IMR-90 (cell line): ENCODE results near the gene PKIG. TPM values are rescaled to one million over a fixed set of nuclear protein-coding genes. Genes with fewer than 3 reads are reported as not detected.

Source experiments
- ATAC-seq: fragments of 200-7000 bp; cut with Tn5 transposase; 2 replicates; pipeline ENCODE4 v1.9.1; 2020; ENCODE audit warnings: low read depth, mild to moderate bottlenecking, moderate library complexity
- BruUV-seq: library from RNA; stranded (reverse); fragments of 400-500 nt; replicated peaks from 2 replicates; lab custom pipeline; 2021; lab: Mats Ljungman, UMichigan
- CTCF ChIA-PET: fragments of 300-600 bp; formaldehyde crosslinking; extraction: SDS; loops from one replicate; lab custom pipeline; 2021; ENCODE audit warnings: antibody characterized with exemption; lab: Yijun Ruan, JAX
- POLR2A ChIA-PET: fragments of 300-600 bp; sonication (Branson Sonifier 250); formaldehyde crosslinking; loops from one replicate; lab custom pipeline; 2022; ENCODE audit warnings: antibody characterized with exemption; ENCODE audit not compliant: unreplicated experiment; lab: Charles Lee
- DNase-seq: peaks from one replicate; pipeline ENCODE4 v3.0.0; 2013
- H2AFZ ChIP-seq: replicated peaks from 2 replicates; pipeline ENCODE3; 2013; ENCODE audit warnings: low read length, mild to moderate bottlenecking; ENCODE audit not compliant: poor library complexity
- H2AK5ac ChIP-seq: 2 replicates; pipeline ENCODE4 v1.6.1; 2013; ENCODE audit warnings: low read depth, low read length, inconsistent platforms
- H2AK9ac ChIP-seq: replicated peaks from 2 replicates; pipeline ENCODE3; 2013; ENCODE audit warnings: mild to moderate bottlenecking, low read depth, low read length, moderate library complexity; ENCODE audit not compliant: poor library complexity
- H2BK120ac ChIP-seq: 2 replicates; pipeline ENCODE4 v1.6.1; 2013; ENCODE audit warnings: low read depth, low read length, inconsistent platforms
- H2BK15ac ChIP-seq: 3 replicates; pipeline ENCODE4 v1.6.1; 2013; ENCODE audit warnings: low read depth, low read length, inconsistent platforms
- H2BK20ac ChIP-seq: 2 replicates; pipeline ENCODE4 v1.6.1; 2013; ENCODE audit warnings: low read depth, mild to moderate bottlenecking, inconsistent platforms, low read length, moderate library complexity
- H2BK5ac ChIP-seq: 2 replicates; pipeline ENCODE4 v1.6.1; 2013; ENCODE audit warnings: mild to moderate bottlenecking, low read depth, low read length, inconsistent platforms; ENCODE audit not compliant: poor library complexity, severe bottlenecking
- H3K14ac ChIP-seq: replicated peaks from 2 replicates; pipeline ENCODE4 v1.6.1; 2013; ENCODE audit warnings: low read depth, low read length, inconsistent platforms
- H3K18ac ChIP-seq: 2 replicates; pipeline ENCODE4 v1.6.1; 2013; ENCODE audit warnings: low read depth, low read length, control low read depth
- H3K23ac ChIP-seq: 2 replicates; pipeline ENCODE4 v1.6.1; 2013; ENCODE audit warnings: low read depth, low read length, inconsistent platforms
- H3K27ac ChIP-seq: 2 replicates; pipeline ENCODE4 v1.5.1; 2013; ENCODE audit warnings: mild to moderate bottlenecking, control low read depth, low read length; ENCODE audit not compliant: insufficient read depth
- H3K27me3 ChIP-seq: 2 replicates; pipeline ENCODE4 v1.6.1; 2013; ENCODE audit warnings: low read length; ENCODE audit not compliant: control insufficient read depth, insufficient read depth
- H3K36me3 ChIP-seq: 2 replicates; pipeline ENCODE4 v1.6.1; 2013; ENCODE audit warnings: low read length, mixed read lengths; ENCODE audit not compliant: control insufficient read depth, insufficient read depth
- H3K4ac ChIP-seq: 2 replicates; pipeline ENCODE4 v1.6.1; 2013; ENCODE audit warnings: low read depth, low read length, inconsistent platforms
- H3K4me1 ChIP-seq: 2 replicates; pipeline ENCODE4 v1.6.1; 2013; ENCODE audit warnings: low read length, mixed read lengths; ENCODE audit not compliant: control insufficient read depth, insufficient read depth
- H3K4me2 ChIP-seq: 2 replicates; pipeline ENCODE4 v1.6.1; 2013; ENCODE audit warnings: low read depth, mild to moderate bottlenecking, control low read depth, low read length, moderate library complexity
- H3K4me3 ChIP-seq: 2 replicates; pipeline ENCODE4 v1.5.1; 2013; ENCODE audit warnings: low read depth, mild to moderate bottlenecking, control low read depth, low read length, moderate library complexity; ENCODE audit not compliant: insufficient read depth
- H3K56ac ChIP-seq: 2 replicates; pipeline ENCODE4 v1.6.1; 2013; ENCODE audit warnings: low read length, inconsistent platforms; ENCODE audit not compliant: insufficient read depth; ENCODE audit errors: extremely low read depth
- H3K79me1 ChIP-seq, 2 experiments: 2 replicates each; pipeline ENCODE4 v1.6.1; 2013; ENCODE audit warnings: low read length in 2 of 2, inconsistent platforms in 1 of 2, low read depth in 1 of 2
- H3K9ac ChIP-seq: 2 replicates; pipeline ENCODE4 v1.6.1; 2013; ENCODE audit warnings: low read depth, low read length, control low read depth
- H3K9me1 ChIP-seq: 2 replicates; pipeline ENCODE4 v1.6.1; 2013; ENCODE audit warnings: low read length, inconsistent platforms; ENCODE audit not compliant: insufficient read depth
- H3K9me3 ChIP-seq: 2 replicates; pipeline ENCODE4 v1.6.1; 2013; ENCODE audit warnings: low read length; ENCODE audit not compliant: control insufficient read depth, insufficient read depth
- H4K20me1 ChIP-seq: 2 replicates; pipeline ENCODE4 v1.6.1; 2013; ENCODE audit warnings: low read length, inconsistent platforms; ENCODE audit not compliant: insufficient read depth
- H4K5ac ChIP-seq: 2 replicates; pipeline ENCODE4 v1.6.1; 2013; ENCODE audit warnings: mild to moderate bottlenecking, low read depth, low read length, control low read depth
- H4K8ac ChIP-seq, 2 experiments: 2 replicates each; pipeline ENCODE4 v1.6.1; 2013; ENCODE audit warnings: low read depth in 2 of 2, low read length in 2 of 2, control low read depth in 1 of 2, inconsistent platforms in 1 of 2
- H4K91ac ChIP-seq: 2 replicates; pipeline ENCODE4 v1.6.1; 2013; ENCODE audit warnings: low read depth, low read length, inconsistent platforms; ENCODE audit not compliant: insufficient read depth
- BHLHE40 ChIP-seq: fragments of 150-350 bp; IDR thresholded peaks from 2 replicates; pipeline ENCODE4 v1.6.1; 2016; ENCODE audit warnings: mild to moderate bottlenecking, low read depth, low read length
- CEBPB ChIP-seq: IDR thresholded peaks from 2 replicates; pipeline ENCODE4 v1.6.1; 2012; ENCODE audit warnings: low read depth, low read length, improper control_type of control experiment
- CHD1 ChIP-seq: IDR thresholded peaks from 2 replicates; pipeline ENCODE4 v1.6.1; 2012; ENCODE audit warnings: low read depth, low read length, improper control_type of control experiment
- FOS ChIP-seq: fragments of 150-350 bp; IDR thresholded peaks from 2 replicates; pipeline ENCODE4 v1.6.1; 2016; ENCODE audit warnings: low read depth, low read length
- MAFK ChIP-seq: IDR thresholded peaks from 2 replicates; pipeline ENCODE4 v1.6.1; 2012; ENCODE audit warnings: low read depth, low read length, improper control_type of control experiment
- MAZ ChIP-seq: IDR thresholded peaks from 2 replicates; pipeline ENCODE4 v1.6.1; 2012; ENCODE audit warnings: low read depth, mild to moderate bottlenecking, low read length, improper control_type of control experiment, moderate library complexity, borderline replicate concordance
- MXI1 ChIP-seq: IDR thresholded peaks from 2 replicates; pipeline ENCODE4 v1.6.1; 2012; ENCODE audit warnings: low read depth, mild to moderate bottlenecking, low read length, moderate library complexity, borderline replicate concordance
- NFE2L2 ChIP-seq: fragments of 150-350 bp; IDR thresholded peaks from 2 replicates; pipeline ENCODE4 v1.6.1; 2016; ENCODE audit warnings: low read depth, mild to moderate bottlenecking, low read length
- POLR2A ChIP-seq: IDR thresholded peaks from 2 replicates; pipeline ENCODE4 v1.6.1; 2012; ENCODE audit warnings: mild to moderate bottlenecking, low read depth, low read length
- RAD21 ChIP-seq: IDR thresholded peaks from 2 replicates; pipeline ENCODE4 v1.6.1; 2012; ENCODE audit warnings: low read length, improper control_type of control experiment
- RCOR1 ChIP-seq: IDR thresholded peaks from 2 replicates; pipeline ENCODE4 v1.6.1; 2012; ENCODE audit warnings: mild to moderate bottlenecking, low read length, improper control_type of control experiment; ENCODE audit not compliant: insufficient replicate concordance
- RFX5 ChIP-seq: IDR thresholded peaks from 2 replicates; pipeline ENCODE4 v1.8.0; 2012; ENCODE audit warnings: low read depth, mild to moderate bottlenecking, low read length, moderate library complexity
- SMC3 ChIP-seq: fragments of 150-350 bp; IDR thresholded peaks from 2 replicates; pipeline ENCODE4 v1.6.1; 2016; ENCODE audit warnings: low read depth, mild to moderate bottlenecking, antibody characterized with exemption, low read length, moderate library complexity
- USF2 ChIP-seq: fragments of 150-350 bp; IDR thresholded peaks from 2 replicates; pipeline ENCODE4 v1.6.1; 2017; ENCODE audit warnings: mild to moderate bottlenecking, antibody characterized with exemption, low read length, low read depth
- WGBS, 2 experiments: methylation state at CpG; one replicate each; pipeline versions ENCODE4 v1.1.5 to v1.1.7; 2013; ENCODE audit warnings: missing lambda C conversion rate in 2 of 2; ENCODE audit not compliant: insufficient read length in 1 of 2; ENCODE audit errors: extremely low coverage in 2 of 2; 5-methylcytosine and 5-hydroxymethylcytosine counted together
- dilution Hi-C: fragments of 300-500 bp; cut with HindIII; formaldehyde crosslinking; loops from one replicate; pipeline ENCODE4 v1.14.3; 2018; ENCODE audit warnings: low sequenced_read_pairs; ENCODE audit not compliant: unreplicated experiment
- in situ Hi-C: fragments of 300-500 bp; cut with MboI; formaldehyde crosslinking; loops from 3 replicates; pipeline ENCODE4 v1.14.3; 2019; ENCODE audit warnings: low sequenced_read_pairs, inconsistent platforms, mixed read lengths
- intact Hi-C: fragments of 100-400 bp; cut with micrococcal nuclease; formaldehyde crosslinking; loops from 2 replicates; pipeline ENCODE4 v1.10.0; 2022
- polyA plus RNA-seq, 3 experiments: library from polyadenylated mRNA; depleted of rRNA; stranded (reverse); fragments of >200 nt; gene quantifications; 2 replicates each; pipeline ENCODE4 v1.2.3, GENCODE V29; 2012; ENCODE audit warnings: low replicate concordance in 1 of 3
- total RNA-seq: library from RNA; depleted of rRNA; stranded (reverse); fragments of >200 nt; gene quantifications from 2 replicates; pipeline ENCODE4 v1.2.3, GENCODE V29; 2012
- TF ChIP-seq, protein P1 (sequence below): conservative IDR thresholded peaks from 2 replicates; pipeline ENCODE4 v1.5.1; 2012; ENCODE audit warnings: mild to moderate bottlenecking, low read depth, low read length, improper control_type of control experiment

PKIG gene
- total and polyA plus RNA-seq, 2 of the 4 experiments (the other 2 are of a cell fraction): 78.3 to 89.6 TPM

DNA sequence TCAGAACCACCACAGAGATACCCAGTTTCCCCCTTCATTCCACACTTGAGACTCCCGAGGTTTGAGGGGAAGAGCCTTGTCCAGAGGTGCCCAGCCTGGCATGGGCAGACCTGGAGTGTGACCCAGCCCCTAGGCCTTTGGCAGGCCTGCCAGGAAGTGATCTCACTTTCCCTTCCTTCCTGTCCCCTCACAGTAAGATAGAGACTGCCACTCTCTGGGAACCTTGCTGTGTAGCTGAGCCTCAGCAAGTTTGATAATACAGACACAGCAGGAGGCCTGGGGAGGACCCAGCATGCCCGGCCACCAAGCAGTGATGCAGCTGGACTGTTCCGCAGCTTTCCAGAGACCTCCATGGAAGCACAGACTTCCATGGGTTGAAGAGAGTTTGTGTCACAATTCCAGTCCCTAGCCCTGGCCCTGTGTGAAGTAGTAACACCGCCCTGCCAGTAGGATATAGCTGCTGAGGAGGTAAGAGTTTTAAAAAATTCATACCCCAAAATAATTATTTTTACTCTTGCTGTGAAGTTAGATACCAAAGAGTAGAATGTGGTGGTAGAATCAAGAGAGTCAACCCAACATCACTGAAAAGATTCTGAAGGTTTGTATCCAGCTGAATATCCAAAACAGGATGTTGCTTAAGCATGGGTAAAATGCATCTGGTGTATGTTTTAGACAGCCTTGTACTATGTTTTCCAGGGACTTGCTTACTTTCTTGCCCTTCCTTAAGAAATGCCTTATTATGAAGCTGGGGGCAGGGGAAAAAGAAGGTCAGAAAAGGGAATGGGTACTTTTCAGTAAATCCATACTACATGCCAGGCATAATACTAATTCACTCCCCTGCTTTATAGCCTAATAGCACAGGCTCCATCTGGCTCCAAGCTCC lies 16.3 kb downstream of the PKIG start:
- POLR2A ChIA-PET: no interaction called here
- Histone ChIP-seq H4K8ac (peak overlapping the region; percentile 39 to 44; a peak in 2 of 4 replicates), H3K27ac (peak overlapping the region; percentile 82; the same call in 1 of the 2 replicates)

More for the DNA sequence above, 16.3 kb downstream of the PKIG start:
- Histone ChIP-seq H3K27me3 (no peaks in the 10 kb centered on the region), H3K4me2 (no peak overlapping the region; the same call in 1 of the 2 replicates), H2BK20ac (peak overlapping the region; percentile 57; the same call in 1 of the 2 replicates), H4K20me1 (peaks cover 3% of the 10 kb centered on the region; the same call in 1 of the 2 replicates), H2BK5ac (no peak overlapping the region), H3K4me3 (no peak overlapping the region), H3K14ac (peak overlapping the region; percentile 77), H3K79me1 (peaks cover 18 to 67% of the 10 kb centered on the region in 2 experiments; a peak in 3 of 4 replicates), H3K9me1 (peaks cover 27% of the 10 kb centered on the region), H2AFZ (peak overlapping the region; percentile 18), H2AK9ac (peak overlapping the region; percentile 33), H3K4me1 (peaks cover 46% of the 10 kb centered on the region), H3K9ac (no peak overlapping the region; the same call in 1 of the 2 replicates), H4K91ac (peak overlapping the region; percentile 55), H3K36me3 (no peaks in the 10 kb centered on the region), H3K23ac (0 out of 2 replicates have a peak overlapping the region, but pooled peaks have one; percentile 48), H3K56ac (no peak overlapping the region), H3K4ac (peak overlapping the region; percentile 46), H3K18ac (peak overlapping the region; percentile 65), H4K5ac (peak overlapping the region; percentile 84), H2AK5ac (peak overlapping the region; percentile 63; the same call in 1 of the 2 replicates), H2BK120ac (peak overlapping the region; percentile 70; the same call in 1 of the 2 replicates), H2BK15ac (peak overlapping the region; percentile 74; the same call in 2 of the 3 replicates), H3K9me3 (no peaks in the 10 kb centered on the region)
- 92% methylated on average over 2 of the region's 4 CpGs; no CpG with 5 or more reads in 1 of the 2 experiments for WGBS, 2 experiments
- DNase-seq: no peak
- dilution Hi-C loops: no loop called here
- intact Hi-C loops: no loop called here
- CTCF ChIA-PET: interaction anchor here (0.7 to 1.0 kb wide), 3 partner anchors 12 to 23 kb away, joined by 3 to 5 read pairs (median 3); no protein-coding TSS in a partner anchor
- ATAC-seq: no peak; the same call in 1 of the 2 replicates
- no TSS peak for BruUV-seq
- in situ Hi-C loops: no loop called here
- TF ChIP-seq BHLHE40: no peak
- no peak for TF ChIP-seq FOS
- TF ChIP-seq CHD1: no peak
- TF ChIP-seq MAZ: no peak
- no peak for TF ChIP-seq CEBPB
- TF ChIP-seq SMC3: no peak
- no peak for TF ChIP-seq USF2
- TF ChIP-seq RCOR1: no peak
- TF ChIP-seq MXI1: no peak
- TF ChIP-seq RFX5: no peak
- TF ChIP-seq RAD21: no peak
- TF ChIP-seq, protein P1, sequence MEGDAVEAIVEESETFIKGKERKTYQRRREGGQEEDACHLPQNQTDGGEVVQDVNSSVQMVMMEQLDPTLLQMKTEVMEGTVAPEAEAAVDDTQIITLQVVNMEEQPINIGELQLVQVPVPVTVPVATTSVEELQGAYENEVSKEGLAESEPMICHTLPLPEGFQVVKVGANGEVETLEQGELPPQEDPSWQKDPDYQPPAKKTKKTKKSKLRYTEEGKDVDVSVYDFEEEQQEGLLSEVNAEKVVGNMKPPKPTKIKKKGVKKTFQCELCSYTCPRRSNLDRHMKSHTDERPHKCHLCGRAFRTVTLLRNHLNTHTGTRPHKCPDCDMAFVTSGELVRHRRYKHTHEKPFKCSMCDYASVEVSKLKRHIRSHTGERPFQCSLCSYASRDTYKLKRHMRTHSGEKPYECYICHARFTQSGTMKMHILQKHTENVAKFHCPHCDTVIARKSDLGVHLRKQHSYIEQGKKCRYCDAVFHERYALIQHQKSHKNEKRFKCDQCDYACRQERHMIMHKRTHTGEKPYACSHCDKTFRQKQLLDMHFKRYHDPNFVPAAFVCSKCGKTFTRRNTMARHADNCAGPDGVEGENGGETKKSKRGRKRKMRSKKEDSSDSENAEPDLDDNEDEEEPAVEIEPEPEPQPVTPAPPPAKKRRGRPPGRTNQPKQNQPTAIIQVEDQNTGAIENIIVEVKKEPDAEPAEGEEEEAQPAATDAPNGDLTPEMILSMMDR: no peak
- TF ChIP-seq NFE2L2: no peak
- TF ChIP-seq POLR2A: no peak
- TF ChIP-seq MAFK: no peak
